ENCODE data around the gene ZFHX3. TPM values are rescaled to one million over a fixed set of nuclear protein-coding genes. Genes with fewer than 3 reads are reported as not detected.

The ZFHX3 gene
- total RNA-seq, 4 donors from 2014 or later = 9.1 to 34.0 (median 12.0) TPM

DNA sequence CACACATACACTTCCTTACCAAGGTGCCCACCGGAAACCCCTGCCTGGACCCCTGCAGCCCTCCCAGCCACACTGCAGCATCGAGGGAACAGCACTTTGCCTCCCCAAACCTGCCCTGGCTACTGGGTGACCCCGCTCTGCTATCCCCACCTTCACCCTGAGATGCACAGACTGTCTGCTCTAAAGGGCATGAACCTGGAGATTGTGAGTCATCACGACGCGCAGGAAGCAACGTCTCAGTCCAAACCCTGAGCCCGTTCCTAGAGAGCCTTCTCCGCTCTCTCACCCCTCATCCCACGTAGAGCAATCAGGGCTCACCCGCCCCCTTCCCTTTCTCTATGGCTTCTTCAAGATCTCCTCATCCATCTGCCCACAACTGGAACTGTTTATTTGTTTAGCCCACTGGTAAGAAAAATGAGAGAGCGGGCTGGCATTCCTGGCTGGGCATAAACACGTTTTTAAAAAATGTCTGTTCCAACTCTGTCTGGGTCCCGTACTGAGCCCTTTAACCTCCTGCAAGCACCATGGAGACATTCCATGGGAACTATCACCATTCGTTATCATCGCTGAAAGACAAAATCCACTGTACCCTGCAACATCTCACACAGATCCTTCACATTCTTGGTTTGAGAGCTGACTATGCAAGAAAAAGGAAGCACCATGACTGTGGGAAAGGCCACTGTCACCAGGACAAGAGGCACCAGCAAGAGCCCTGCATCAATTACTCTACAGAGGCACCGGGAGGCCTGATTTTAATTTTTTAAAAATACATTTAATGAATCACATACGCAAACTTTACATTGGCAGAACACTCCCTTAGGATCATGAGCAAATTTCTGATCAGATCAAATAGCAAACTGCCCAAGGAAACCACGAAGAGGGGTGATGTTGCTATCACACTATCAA, 28.2 kb downstream of the ZFHX3 start:
- no peak for DNase-seq
- Histone ChIP-seq H3K4me1 (no peaks in the 10 kb centered on the region), H3K9me3 (no peaks in the 10 kb centered on the region), H3K27me3 (no peaks in the 10 kb centered on the region), H3K4me3 (no peak overlapping the region), H3K27ac (no peak overlapping the region), H3K36me3 (no peaks in the 10 kb centered on the region)
- intact Hi-C loops (cut with DNase I; ENCODE audit: low total_unique reads) = loop anchor here (10.0 kb wide), 1 partner anchor 415 kb away; no protein-coding TSS in a partner anchor
- TF ChIP-seq POLR2A (IDR thresholded peaks at IDR 0.05) (no peak), CTCF (IDR thresholded peaks at IDR 0.05) (no peak)

DNA sequence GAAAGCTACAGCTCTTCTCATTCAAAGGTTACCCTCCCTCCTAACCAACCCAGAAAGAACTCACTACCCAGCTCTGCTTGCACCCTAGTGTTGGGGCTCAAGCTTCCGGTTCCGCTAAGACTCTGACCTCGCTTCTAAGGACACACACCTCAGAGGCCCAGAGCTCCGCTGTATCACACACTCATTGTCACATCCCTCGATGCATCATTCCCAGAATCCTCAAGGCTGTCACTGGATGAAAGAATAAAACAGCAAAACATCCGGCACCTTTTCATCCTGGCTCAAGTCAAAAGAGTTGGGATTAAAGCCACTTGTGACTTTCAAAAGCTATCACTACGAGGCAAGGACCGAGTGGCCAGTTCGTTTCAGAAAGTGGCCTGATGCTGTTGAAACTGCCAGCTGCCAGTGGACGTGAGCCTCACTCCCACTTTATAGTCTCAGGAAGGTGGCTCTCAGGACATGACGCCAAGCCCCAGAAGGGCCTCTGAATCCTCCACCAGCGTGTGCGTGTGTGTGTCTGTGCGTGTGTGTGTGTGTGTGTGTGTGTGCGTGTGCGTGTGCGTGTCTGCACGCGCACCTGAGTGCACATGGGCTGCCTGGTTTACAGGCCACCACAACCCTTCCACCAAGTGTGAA, 29.0 kb downstream of the ZFHX3 start:
- TF ChIP-seq POLR2A (IDR thresholded peaks at IDR 0.05) = no peak
- no peak for TF ChIP-seq CTCF (IDR thresholded peaks at IDR 0.05)
- DNase-seq = no peak
- no peak overlapping the region for H3K4me3 ChIP-seq
- intact Hi-C loops (cut with DNase I; ENCODE audit: low total_unique reads) = loop anchor here (10.0 kb wide), 1 partner anchor 414 kb away; no protein-coding TSS in a partner anchor
- no peaks in the 10 kb centered on the region for H3K27me3 ChIP-seq
- no peaks in the 10 kb centered on the region for H3K36me3 ChIP-seq
- no peak overlapping the region for H3K27ac ChIP-seq
- H3K4me1 ChIP-seq = no peaks in the 10 kb centered on the region
- no peaks in the 10 kb centered on the region for H3K9me3 ChIP-seq

GRCh38 chr16:73017321-73017720, 30.6 kb downstream of the ZFHX3 start:
- Histone ChIP-seq H3K36me3 (no peaks in the 10 kb centered on the region), H3K27ac (no peak overlapping the region), H3K9me3 (no peaks in the 10 kb centered on the region), H3K4me1 (no peaks in the 10 kb centered on the region), H3K4me3 (no peak overlapping the region), H3K27me3 (no peaks in the 10 kb centered on the region)
- intact Hi-C loops (cut with DNase I; ENCODE audit: low total_unique reads) = loop anchor here (10.0 kb wide), 1 partner anchor 413 kb away; no protein-coding TSS in a partner anchor
- TF ChIP-seq CTCF (IDR thresholded peaks at IDR 0.05) (no peak), POLR2A (IDR thresholded peaks at IDR 0.05) (no peak)
- no peak for DNase-seq

DNA sequence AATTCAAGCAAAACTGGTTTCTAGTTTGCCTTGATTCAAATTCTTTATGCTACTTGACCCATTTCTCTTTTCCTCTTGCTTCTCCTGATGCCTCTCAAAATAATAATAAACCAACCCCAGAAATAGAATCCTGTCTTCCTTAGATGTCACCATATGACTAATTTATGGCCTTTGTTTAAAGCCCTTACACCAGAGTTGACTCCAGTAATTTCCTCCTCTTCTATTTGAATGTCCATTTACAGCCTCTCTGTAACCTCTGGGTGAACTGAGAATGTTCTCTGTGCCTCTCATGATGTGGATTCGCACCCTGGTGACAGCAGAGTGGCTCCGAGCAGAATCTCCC, 31.5 kb downstream of the ZFHX3 start:
- intact Hi-C loops (cut with DNase I; ENCODE audit: low total_unique reads) = loop anchor here (10.0 kb wide), 1 partner anchor 412 kb away; no protein-coding TSS in a partner anchor
- no peak for DNase-seq
- Histone ChIP-seq H3K4me1 (no peaks in the 10 kb centered on the region), H3K36me3 (no peaks in the 10 kb centered on the region), H3K27ac (no peak overlapping the region), H3K4me3 (no peak overlapping the region), H3K9me3 (no peaks in the 10 kb centered on the region), H3K27me3 (no peaks in the 10 kb centered on the region)
- no peak for TF ChIP-seq POLR2A (IDR thresholded peaks at IDR 0.05)
- TF ChIP-seq CTCF (IDR thresholded peaks at IDR 0.05) = no peak

Measured in uterus (tissue), 4 donors.